HTERT RPE-1 (cell line): ENCODE results near the gene RFX1.

Experiments
- in situ Hi-C: fragments of 300-500 bp; cut with MboI; formaldehyde crosslinking; loops from 4 replicates; pipeline ENCODE4 v1.14.3; 2020; ENCODE audit warnings: low sequenced_read_pairs

RFX1 gene

GRCh38 chr19:13962699-13963602 lies 43.2 kb downstream of the RFX1 start:
- in situ Hi-C loops, result no loop called here

- in situ Hi-C loops, result no loop called here
Observed at GRCh38 chr19:13961826-13962698, 44.1 kb downstream of the RFX1 start.

GRCh38 chr19:13960863-13961784 lies 45.0 kb downstream of the RFX1 start:
- in situ Hi-C loops, result no loop called here

GRCh38 chr19:13959962-13960862 lies 45.9 kb downstream of the RFX1 start:
- in situ Hi-C loops, result no loop called here

GRCh38 chr19:13959141-13959961 lies 46.8 kb downstream of the RFX1 start:
- in situ Hi-C loops, result no loop called here

GRCh38 chr19:13958043-13958442 lies 48.1 kb downstream of the RFX1 start:
- in situ Hi-C loops, result no loop called here

GRCh38 chr19:13957051-13957450 lies 49.1 kb downstream of the RFX1 start:
- in situ Hi-C loops, result no loop called here

GRCh38 chr19:13956365-13956744 lies 49.8 kb downstream of the RFX1 start:
- in situ Hi-C loops, result no loop called here

GRCh38 chr19:13955662-13956364 lies 50.3 kb downstream of the RFX1 start:
- in situ Hi-C loops, result no loop called here

- in situ Hi-C loops, result no loop called here
Observed at GRCh38 chr19:13954185-13954584, 51.9 kb downstream of the RFX1 start.

GRCh38 chr19:13952931-13953531 lies 53.1 kb downstream of the RFX1 start:
- in situ Hi-C loops, result no loop called here

GRCh38 chr19:13952154-13952930 lies 53.8 kb downstream of the RFX1 start, which contains the start of gene DCAF15:
DCAF15 (plus strand) TSS chr19:13952509; CDS start chr19:13952513, 4 bp downstream.
- in situ Hi-C loops, result no loop called here

GRCh38 chr19:13951799-13952153 lies 54.3 kb downstream of the RFX1 start:
- in situ Hi-C loops, result no loop called here

- in situ Hi-C loops, result no loop called here
Observed at GRCh38 chr19:13951043-13951442, 55.1 kb downstream of the RFX1 start.

- in situ Hi-C loops, result no loop called here
Observed at GRCh38 chr19:13946414-13946813, 59.7 kb downstream of the RFX1 start.

GRCh38 chr19:13942023-13942684 lies 64.0 kb downstream of the RFX1 start:
- in situ Hi-C loops, result no loop called here
